IMR-90 (cell line): ENCODE measurements around the gene GMEB2. TPM values are rescaled to one million over a fixed set of nuclear protein-coding genes. Genes with fewer than 3 reads are reported as not detected.

Experiments used
- ATAC-seq: fragments of 200-7000 bp; cut with Tn5 transposase; 2 replicates; pipeline ENCODE4 v1.9.1; 2020; ENCODE audit warnings: low read depth, mild to moderate bottlenecking, moderate library complexity
- BruUV-seq: library from RNA; stranded (reverse); fragments of 400-500 nt; replicated peaks from 2 replicates; lab custom pipeline; 2021; lab: Mats Ljungman, UMichigan
- CTCF ChIA-PET: fragments of 300-600 bp; formaldehyde crosslinking; extraction: SDS; loops from one replicate; lab custom pipeline; 2021; ENCODE audit warnings: antibody characterized with exemption; lab: Yijun Ruan, JAX
- POLR2A ChIA-PET: fragments of 300-600 bp; sonication (Branson Sonifier 250); formaldehyde crosslinking; loops from one replicate; lab custom pipeline; 2022; ENCODE audit warnings: antibody characterized with exemption; ENCODE audit not compliant: unreplicated experiment; lab: Charles Lee
- DNase-seq: peaks from one replicate; pipeline ENCODE4 v3.0.0; 2013
- H2AFZ ChIP-seq: replicated peaks from 2 replicates; pipeline ENCODE3; 2013; ENCODE audit warnings: low read length, mild to moderate bottlenecking; ENCODE audit not compliant: poor library complexity
- H2AK5ac ChIP-seq: 2 replicates; pipeline ENCODE4 v1.6.1; 2013; ENCODE audit warnings: low read depth, low read length, inconsistent platforms
- H2AK9ac ChIP-seq: replicated peaks from 2 replicates; pipeline ENCODE3; 2013; ENCODE audit warnings: mild to moderate bottlenecking, low read depth, low read length, moderate library complexity; ENCODE audit not compliant: poor library complexity
- H2BK120ac ChIP-seq: 2 replicates; pipeline ENCODE4 v1.6.1; 2013; ENCODE audit warnings: low read depth, low read length, inconsistent platforms
- H2BK15ac ChIP-seq: 3 replicates; pipeline ENCODE4 v1.6.1; 2013; ENCODE audit warnings: low read depth, low read length, inconsistent platforms
- H2BK20ac ChIP-seq: 2 replicates; pipeline ENCODE4 v1.6.1; 2013; ENCODE audit warnings: low read depth, mild to moderate bottlenecking, inconsistent platforms, low read length, moderate library complexity
- H2BK5ac ChIP-seq: 2 replicates; pipeline ENCODE4 v1.6.1; 2013; ENCODE audit warnings: mild to moderate bottlenecking, low read depth, low read length, inconsistent platforms; ENCODE audit not compliant: poor library complexity, severe bottlenecking
- H3K14ac ChIP-seq: replicated peaks from 2 replicates; pipeline ENCODE4 v1.6.1; 2013; ENCODE audit warnings: low read depth, low read length, inconsistent platforms
- H3K18ac ChIP-seq: 2 replicates; pipeline ENCODE4 v1.6.1; 2013; ENCODE audit warnings: low read depth, low read length, control low read depth
- H3K23ac ChIP-seq: 2 replicates; pipeline ENCODE4 v1.6.1; 2013; ENCODE audit warnings: low read depth, low read length, inconsistent platforms
- H3K27ac ChIP-seq: 2 replicates; pipeline ENCODE4 v1.5.1; 2013; ENCODE audit warnings: mild to moderate bottlenecking, control low read depth, low read length; ENCODE audit not compliant: insufficient read depth
- H3K27me3 ChIP-seq: 2 replicates; pipeline ENCODE4 v1.6.1; 2013; ENCODE audit warnings: low read length; ENCODE audit not compliant: control insufficient read depth, insufficient read depth
- H3K36me3 ChIP-seq: 2 replicates; pipeline ENCODE4 v1.6.1; 2013; ENCODE audit warnings: low read length, mixed read lengths; ENCODE audit not compliant: control insufficient read depth, insufficient read depth
- H3K4ac ChIP-seq: 2 replicates; pipeline ENCODE4 v1.6.1; 2013; ENCODE audit warnings: low read depth, low read length, inconsistent platforms
- H3K4me1 ChIP-seq: 2 replicates; pipeline ENCODE4 v1.6.1; 2013; ENCODE audit warnings: low read length, mixed read lengths; ENCODE audit not compliant: control insufficient read depth, insufficient read depth
- H3K4me2 ChIP-seq: 2 replicates; pipeline ENCODE4 v1.6.1; 2013; ENCODE audit warnings: low read depth, mild to moderate bottlenecking, control low read depth, low read length, moderate library complexity
- H3K4me3 ChIP-seq: 2 replicates; pipeline ENCODE4 v1.5.1; 2013; ENCODE audit warnings: low read depth, mild to moderate bottlenecking, control low read depth, low read length, moderate library complexity; ENCODE audit not compliant: insufficient read depth
- H3K56ac ChIP-seq: 2 replicates; pipeline ENCODE4 v1.6.1; 2013; ENCODE audit warnings: low read length, inconsistent platforms; ENCODE audit not compliant: insufficient read depth; ENCODE audit errors: extremely low read depth
- H3K79me1 ChIP-seq, 2 experiments: 2 replicates each; pipeline ENCODE4 v1.6.1; 2013; ENCODE audit warnings: low read length in 2 of 2, inconsistent platforms in 1 of 2, low read depth in 1 of 2
- H3K9ac ChIP-seq: 2 replicates; pipeline ENCODE4 v1.6.1; 2013; ENCODE audit warnings: low read depth, low read length, control low read depth
- H3K9me1 ChIP-seq: 2 replicates; pipeline ENCODE4 v1.6.1; 2013; ENCODE audit warnings: low read length, inconsistent platforms; ENCODE audit not compliant: insufficient read depth
- H3K9me3 ChIP-seq: 2 replicates; pipeline ENCODE4 v1.6.1; 2013; ENCODE audit warnings: low read length; ENCODE audit not compliant: control insufficient read depth, insufficient read depth
- H4K20me1 ChIP-seq: 2 replicates; pipeline ENCODE4 v1.6.1; 2013; ENCODE audit warnings: low read length, inconsistent platforms; ENCODE audit not compliant: insufficient read depth
- H4K5ac ChIP-seq: 2 replicates; pipeline ENCODE4 v1.6.1; 2013; ENCODE audit warnings: mild to moderate bottlenecking, low read depth, low read length, control low read depth
- H4K8ac ChIP-seq, 2 experiments: 2 replicates each; pipeline ENCODE4 v1.6.1; 2013; ENCODE audit warnings: low read depth in 2 of 2, low read length in 2 of 2, control low read depth in 1 of 2, inconsistent platforms in 1 of 2
- H4K91ac ChIP-seq: 2 replicates; pipeline ENCODE4 v1.6.1; 2013; ENCODE audit warnings: low read depth, low read length, inconsistent platforms; ENCODE audit not compliant: insufficient read depth
- ELK1 ChIP-seq: fragments of 150-350 bp; IDR thresholded peaks from 2 replicates; pipeline ENCODE4 v1.6.1; 2016; ENCODE audit warnings: low read depth, mild to moderate bottlenecking, low read length, moderate library complexity, borderline replicate concordance
- MAFK ChIP-seq: IDR thresholded peaks from 2 replicates; pipeline ENCODE4 v1.6.1; 2012; ENCODE audit warnings: low read depth, low read length, improper control_type of control experiment
- WGBS, 2 experiments: methylation state at CpG; one replicate each; pipeline versions ENCODE4 v1.1.5 to v1.1.7; 2013; ENCODE audit warnings: missing lambda C conversion rate in 2 of 2; ENCODE audit not compliant: insufficient read length in 1 of 2; ENCODE audit errors: extremely low coverage in 2 of 2; 5-methylcytosine and 5-hydroxymethylcytosine counted together
- dilution Hi-C: fragments of 300-500 bp; cut with HindIII; formaldehyde crosslinking; loops from one replicate; pipeline ENCODE4 v1.14.3; 2018; ENCODE audit warnings: low sequenced_read_pairs; ENCODE audit not compliant: unreplicated experiment
- in situ Hi-C: fragments of 300-500 bp; cut with MboI; formaldehyde crosslinking; loops from 3 replicates; pipeline ENCODE4 v1.14.3; 2019; ENCODE audit warnings: low sequenced_read_pairs, inconsistent platforms, mixed read lengths
- intact Hi-C: fragments of 100-400 bp; cut with micrococcal nuclease; formaldehyde crosslinking; loops from 2 replicates; pipeline ENCODE4 v1.10.0; 2022
- polyA plus RNA-seq, 3 experiments: library from polyadenylated mRNA; depleted of rRNA; stranded (reverse); fragments of >200 nt; gene quantifications; 2 replicates each; pipeline ENCODE4 v1.2.3, GENCODE V29; 2012; ENCODE audit warnings: low replicate concordance in 1 of 3
- total RNA-seq: library from RNA; depleted of rRNA; stranded (reverse); fragments of >200 nt; gene quantifications from 2 replicates; pipeline ENCODE4 v1.2.3, GENCODE V29; 2012

GMEB2 gene
- total and polyA plus RNA-seq, 2 of the 4 experiments (the other 2 are of a cell fraction) = 5.0 to 10.0 TPM

- no peaks in the 10 kb centered on the region for H3K9me3 ChIP-seq
- dilution Hi-C loops (no loop called here), intact Hi-C loops (no loop called here), in situ Hi-C loops (no loop called here)
- DNase-seq = no peak
- H3K56ac ChIP-seq = no peak overlapping the region
- peaks cover 50% of the 10 kb centered on the region for H3K36me3 ChIP-seq
- no peak overlapping the region for H2BK120ac ChIP-seq
- H3K9ac ChIP-seq = no peak overlapping the region
- H3K14ac ChIP-seq = no peak overlapping the region
- no peak overlapping the region for H2BK15ac ChIP-seq
- H3K4me3 ChIP-seq = no peak overlapping the region
- no peak overlapping the region for H2AFZ ChIP-seq
- no peak overlapping the region for H3K4me2 ChIP-seq
- no peak overlapping the region for H4K8ac ChIP-seq
- H3K79me1 ChIP-seq = peaks cover 3 to 24% of the 10 kb centered on the region in 2 experiments; a peak in 3 of 4 replicates
- TF ChIP-seq MAFK (no peak), ELK1 (no peak)
- BruUV-seq = no TSS peak
- ChIA-PET CTCF (no interaction called here), POLR2A (no interaction called here)
- no peak for ATAC-seq
- no peak overlapping the region for H2BK20ac ChIP-seq
- no peak overlapping the region for H4K5ac ChIP-seq
- no peak overlapping the region for H2AK5ac ChIP-seq
- H3K27me3 ChIP-seq = no peaks in the 10 kb centered on the region
- no peak overlapping the region for H4K91ac ChIP-seq
- no peak overlapping the region for H3K23ac ChIP-seq
- no peak overlapping the region for H2AK9ac ChIP-seq
- H3K18ac ChIP-seq = no peak overlapping the region
- WGBS, 2 experiments = 91% methylated on average over 8 of the region's 16 CpGs; no CpG with 5 or more reads in 1 of the 2 experiments
- no peak overlapping the region for H3K4ac ChIP-seq
- no peaks in the 10 kb centered on the region; the same call in 1 of the 2 replicates for H3K4me1 ChIP-seq
- no peak overlapping the region for H3K27ac ChIP-seq
- no peaks in the 10 kb centered on the region for H3K9me1 ChIP-seq
- H2BK5ac ChIP-seq = no peak overlapping the region
- H4K20me1 ChIP-seq = no peaks in the 10 kb centered on the region
Observed at GRCh38 chr20:63667858-63668257, 41.0 kb upstream of the GMEB2 start.
